Adrenal gland (tissue), 5 donors: ENCODE data around the gene TMEM214.
A peak's percentile ranks its signal among the peaks of the same experiment; 100 is the strongest.

ENCODE experiments used
- POLR2A ChIP-seq, 2 donors: fragments of 450-650 bp; IDR thresholded peaks; one replicate each; pipeline ENCODE4 v1.6.1; 2017; ENCODE audit warnings: antibody characterized with exemption in 2 of 2, mild to moderate bottlenecking in 2 of 2, moderate library complexity in 1 of 2
- TF ChIP-seq, protein P1 (sequence below), 6 experiments: fragments of 450-650 bp in 4 of 6; fragments of 200-600 bp in 2 of 6; sonication (generic) in 1 of 6; IDR thresholded peaks; 1 replicate in 5 of 6; 2 replicates in 1 of 6; pipeline versions ENCODE4 v1.5.1 to v1.8.0; 2016 to 2021; ENCODE audit warnings: antibody characterized with exemption in 6 of 6, mild to moderate bottlenecking in 2 of 6, moderate library complexity in 1 of 6
- donor health status: DM: no; HTN: no; CAD: no.

DNA sequence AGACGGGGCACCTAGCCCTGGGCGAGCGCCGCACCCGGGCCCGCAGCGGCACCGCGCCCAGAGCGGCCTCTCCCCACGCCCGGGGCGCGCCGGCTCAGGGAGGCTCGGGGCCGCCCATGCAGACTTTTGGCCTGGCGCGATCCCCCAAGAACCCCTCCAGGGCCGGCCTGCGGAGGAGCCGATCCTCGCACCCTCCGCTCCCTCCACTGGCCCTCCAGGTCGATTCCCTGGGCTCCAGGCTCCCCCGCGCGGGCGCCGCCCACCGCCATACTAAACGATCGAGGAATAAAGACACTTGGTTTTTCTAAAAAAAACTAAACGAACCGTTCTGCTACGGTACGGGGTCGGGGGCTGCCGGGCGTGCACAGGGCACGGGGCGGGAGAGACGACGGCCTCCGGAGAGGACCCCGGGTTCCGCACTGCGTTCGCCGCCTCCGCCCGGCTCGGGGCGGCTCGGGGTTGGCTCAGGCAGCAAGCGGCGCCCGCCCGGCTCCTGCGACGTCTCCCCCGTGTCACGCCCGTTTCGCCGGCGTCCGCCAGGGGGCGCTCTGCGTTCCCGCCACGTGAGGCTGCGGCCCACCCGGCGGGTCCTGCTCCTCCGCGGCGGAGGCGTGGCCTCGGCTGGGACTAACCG is 53.4 kb downstream of the TMEM214 start:
- TF ChIP-seq, protein P1, sequence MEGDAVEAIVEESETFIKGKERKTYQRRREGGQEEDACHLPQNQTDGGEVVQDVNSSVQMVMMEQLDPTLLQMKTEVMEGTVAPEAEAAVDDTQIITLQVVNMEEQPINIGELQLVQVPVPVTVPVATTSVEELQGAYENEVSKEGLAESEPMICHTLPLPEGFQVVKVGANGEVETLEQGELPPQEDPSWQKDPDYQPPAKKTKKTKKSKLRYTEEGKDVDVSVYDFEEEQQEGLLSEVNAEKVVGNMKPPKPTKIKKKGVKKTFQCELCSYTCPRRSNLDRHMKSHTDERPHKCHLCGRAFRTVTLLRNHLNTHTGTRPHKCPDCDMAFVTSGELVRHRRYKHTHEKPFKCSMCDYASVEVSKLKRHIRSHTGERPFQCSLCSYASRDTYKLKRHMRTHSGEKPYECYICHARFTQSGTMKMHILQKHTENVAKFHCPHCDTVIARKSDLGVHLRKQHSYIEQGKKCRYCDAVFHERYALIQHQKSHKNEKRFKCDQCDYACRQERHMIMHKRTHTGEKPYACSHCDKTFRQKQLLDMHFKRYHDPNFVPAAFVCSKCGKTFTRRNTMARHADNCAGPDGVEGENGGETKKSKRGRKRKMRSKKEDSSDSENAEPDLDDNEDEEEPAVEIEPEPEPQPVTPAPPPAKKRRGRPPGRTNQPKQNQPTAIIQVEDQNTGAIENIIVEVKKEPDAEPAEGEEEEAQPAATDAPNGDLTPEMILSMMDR (IDR thresholded peaks at IDR 0.05), result peak; percentile 49 to 99 (median 76)
- peak; percentile 60 to 87 for TF ChIP-seq POLR2A (IDR thresholded peaks at IDR 0.05)
